ENCODE measurements around the gene TMEM145. TPM values are rescaled to one million over a fixed set of nuclear protein-coding genes. Genes with fewer than 3 reads are reported as not detected.

The TMEM145 gene
- total RNA-seq, 2 donors from 2014 or later: 0.94 TPM; not detected in 1

- TF ChIP-seq CTCF (IDR thresholded peaks at IDR 0.05): no peak
- no peaks in the 10 kb centered on the region for H3K27me3 ChIP-seq
- peaks cover 29% of the 10 kb centered on the region for H3K36me3 ChIP-seq
- peak overlapping the region; percentile 91 to 96 for H3K27ac ChIP-seq
- no peaks in the 10 kb centered on the region for H3K9me3 ChIP-seq
- H3K4me1 ChIP-seq: peaks cover 0 to 41% of the 10 kb centered on the region in 2 donors
- DNase-seq (ENCODE audit: low spot score): no peak
- peak overlapping the region; percentile 58 to 72 for H3K4me3 ChIP-seq
These were observed 43.4 kb upstream of the TMEM145 start for GRCh38 chr19:42269478-42270345.

- Histone ChIP-seq H3K27me3 (no peaks in the 10 kb centered on the region), H3K4me3 (peak overlapping the region; percentile 58 to 72), H3K9me3 (no peaks in the 10 kb centered on the region), H3K36me3 (peaks cover 35% of the 10 kb centered on the region), H3K27ac (peak overlapping the region; percentile 91 to 96), H3K4me1 (peaks cover 0 to 49% of the 10 kb centered on the region in 2 donors)
- no peak for TF ChIP-seq CTCF (IDR thresholded peaks at IDR 0.05)
- DNase-seq (ENCODE audit: low spot score): no peak
These were observed 42.6 kb upstream of the TMEM145 start for GRCh38 chr19:42270346-42271044.

GRCh38 chr19:42271045-42271419 is 42.1 kb upstream of the TMEM145 start:
- H3K27ac ChIP-seq: peak overlapping the region; percentile 91 to 96
- no peaks in the 10 kb centered on the region for H3K9me3 ChIP-seq
- H3K36me3 ChIP-seq: peaks cover 35% of the 10 kb centered on the region
- peaks cover 0 to 54% of the 10 kb centered on the region in 2 donors for H3K4me1 ChIP-seq
- H3K4me3 ChIP-seq: peak overlapping the region; percentile 58 to 72
- no peak for TF ChIP-seq CTCF (IDR thresholded peaks at IDR 0.05)
- H3K27me3 ChIP-seq: no peaks in the 10 kb centered on the region
- DNase-seq (ENCODE audit: low spot score): no peak

GRCh38 chr19:42271861-42272534 is 41.1 kb upstream of the TMEM145 start:
- H3K9me3 ChIP-seq: no peaks in the 10 kb centered on the region
- no peak overlapping the region for H3K4me3 ChIP-seq
- TF ChIP-seq CTCF (IDR thresholded peaks at IDR 0.05): no peak
- peaks cover 35% of the 10 kb centered on the region for H3K36me3 ChIP-seq
- H3K27me3 ChIP-seq: no peaks in the 10 kb centered on the region
- peak overlapping the region in 1 of 2 donors; percentile 91 for H3K27ac ChIP-seq
- DNase-seq (ENCODE audit: low spot score): no peak
- peaks cover 0 to 64% of the 10 kb centered on the region in 2 donors for H3K4me1 ChIP-seq

DNA sequence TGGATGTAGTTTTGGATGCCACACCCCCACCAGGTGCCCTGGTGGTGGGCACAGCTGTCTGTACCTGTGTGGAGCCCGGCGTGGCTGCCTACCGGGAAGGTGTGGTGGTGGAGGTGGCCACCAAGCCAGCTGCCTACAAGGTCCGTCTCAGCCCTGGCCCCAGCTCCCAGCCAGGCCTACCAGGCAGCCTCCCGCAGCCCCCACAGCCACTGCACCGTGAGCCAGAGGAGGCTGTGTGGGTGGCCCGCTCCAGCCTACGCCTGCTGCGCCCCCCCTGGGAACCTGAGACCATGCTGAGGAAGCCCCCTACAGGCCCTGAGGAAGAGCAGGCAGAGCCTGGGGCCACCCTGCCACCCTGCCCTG is 40.6 kb upstream of the TMEM145 start:
- Histone ChIP-seq H3K27me3 (no peaks in the 10 kb centered on the region), H3K9me3 (no peaks in the 10 kb centered on the region), H3K4me1 (peaks cover 0 to 65% of the 10 kb centered on the region in 2 donors), H3K36me3 (peaks cover 35% of the 10 kb centered on the region), H3K4me3 (no peak overlapping the region), H3K27ac (no peak overlapping the region)
- no peak for DNase-seq (ENCODE audit: low spot score)
- TF ChIP-seq CTCF (IDR thresholded peaks at IDR 0.05): no peak

Measured in right atrium auricular region (tissue), 2 donors.